Myocyte (in vitro differentiated cells): ENCODE data around the gene TBC1D22A. TPM values are rescaled to one million over a fixed set of nuclear protein-coding genes. Genes with fewer than 3 reads are reported as not detected.

ENCODE experiments used
- DNase-seq: peaks from one replicate; pipeline ENCODE4 v3.0.0-alpha.2; 2012; ENCODE audit warnings: low read depth
- total RNA-seq: library from RNA; depleted of rRNA; stranded (reverse); fragments of >200 nt; gene quantifications from 2 replicates; pipeline ENCODE4 v1.2.3, GENCODE V29; 2014

The TBC1D22A gene
- total RNA-seq, 1 donor from 2014 or later, result 15.9 TPM

DNA sequence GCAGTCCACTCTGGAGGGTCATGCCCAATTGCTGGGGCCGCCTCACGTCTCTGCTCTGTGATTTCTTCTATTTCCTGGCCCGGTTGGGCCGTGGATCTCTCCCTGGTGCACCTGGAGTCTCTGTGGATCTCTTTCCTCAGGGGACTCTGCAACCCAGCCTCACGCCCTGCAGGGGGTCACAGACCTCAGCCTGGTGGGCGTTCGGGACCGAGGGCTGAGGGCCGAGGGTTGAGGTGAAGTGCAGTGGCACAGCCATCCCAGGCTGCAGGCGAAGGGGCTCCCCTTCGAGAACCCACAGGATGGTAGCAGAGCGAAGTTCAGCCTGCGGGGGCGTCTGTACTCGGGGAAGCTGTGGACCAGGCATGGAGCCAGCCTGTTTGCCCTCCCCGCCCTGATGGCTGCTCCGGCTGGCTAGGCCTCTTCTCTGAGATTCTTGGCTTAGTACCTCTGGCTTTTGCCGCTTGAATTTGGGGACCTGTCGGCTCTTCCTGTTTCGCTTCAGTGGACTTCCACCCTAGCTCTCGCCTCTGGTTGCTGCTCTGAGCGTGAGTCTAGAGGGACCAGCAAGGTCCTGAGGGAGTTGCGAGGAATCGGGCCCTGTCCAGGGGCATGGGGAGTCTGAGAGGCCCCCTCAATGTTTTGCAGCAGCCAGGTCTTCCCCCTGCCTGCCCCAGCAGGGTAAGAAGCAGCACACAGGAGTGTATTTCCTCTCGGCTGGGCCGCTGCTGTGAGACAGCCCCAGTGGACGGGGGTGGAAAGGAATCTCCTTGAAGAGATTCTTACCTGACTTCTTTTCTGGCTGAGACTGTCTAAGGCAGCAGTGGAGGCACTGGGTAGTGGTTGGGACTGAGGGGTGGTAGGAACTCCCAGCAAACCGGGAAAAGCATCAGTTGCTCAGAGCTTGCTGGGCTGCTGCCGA is 140.8 kb downstream of the TBC1D22A start:
- no peak for DNase-seq

DNA sequence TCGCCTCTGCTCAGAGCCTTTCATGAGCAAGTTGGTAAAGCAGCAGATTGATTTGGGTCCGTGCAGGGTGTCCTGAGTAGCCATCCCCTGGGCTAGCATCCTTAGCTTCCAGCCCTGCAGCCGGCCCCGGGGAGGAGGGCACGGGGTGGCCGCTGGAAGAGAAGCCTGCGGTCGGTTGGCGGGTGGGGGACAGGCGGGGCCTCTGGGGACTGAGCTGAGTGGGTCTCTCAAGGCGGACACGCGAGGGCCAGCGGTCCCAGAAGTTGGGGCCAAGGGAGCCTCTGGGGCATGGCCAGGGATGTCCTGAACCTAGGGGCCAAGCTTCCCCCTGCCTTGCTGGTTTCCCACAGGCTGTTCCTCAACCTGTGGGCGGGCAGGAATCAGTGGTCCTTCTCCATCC is 143.0 kb downstream of the TBC1D22A start:
- no peak for DNase-seq

DNA sequence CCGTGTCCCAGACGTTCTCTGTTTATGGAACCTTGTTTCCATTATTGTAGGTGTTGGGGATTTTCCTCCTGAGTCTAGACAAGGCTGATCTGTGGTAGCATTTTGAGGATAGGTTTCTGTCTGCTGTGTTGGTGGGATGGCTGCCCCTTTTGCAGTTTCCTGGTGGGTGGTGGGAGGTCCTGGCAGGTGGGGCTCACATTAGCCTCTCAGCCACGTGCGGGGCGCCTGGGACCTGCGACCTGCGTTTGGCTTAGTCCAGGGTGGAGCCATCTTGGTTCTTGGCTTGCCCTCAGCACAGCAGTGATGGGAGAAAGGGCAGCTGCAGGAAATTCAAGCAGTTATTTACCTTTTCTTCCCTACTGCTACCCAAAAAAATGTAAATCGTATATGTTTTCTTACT is 143.4 kb downstream of the TBC1D22A start:
- DNase-seq, result no peak

DNA sequence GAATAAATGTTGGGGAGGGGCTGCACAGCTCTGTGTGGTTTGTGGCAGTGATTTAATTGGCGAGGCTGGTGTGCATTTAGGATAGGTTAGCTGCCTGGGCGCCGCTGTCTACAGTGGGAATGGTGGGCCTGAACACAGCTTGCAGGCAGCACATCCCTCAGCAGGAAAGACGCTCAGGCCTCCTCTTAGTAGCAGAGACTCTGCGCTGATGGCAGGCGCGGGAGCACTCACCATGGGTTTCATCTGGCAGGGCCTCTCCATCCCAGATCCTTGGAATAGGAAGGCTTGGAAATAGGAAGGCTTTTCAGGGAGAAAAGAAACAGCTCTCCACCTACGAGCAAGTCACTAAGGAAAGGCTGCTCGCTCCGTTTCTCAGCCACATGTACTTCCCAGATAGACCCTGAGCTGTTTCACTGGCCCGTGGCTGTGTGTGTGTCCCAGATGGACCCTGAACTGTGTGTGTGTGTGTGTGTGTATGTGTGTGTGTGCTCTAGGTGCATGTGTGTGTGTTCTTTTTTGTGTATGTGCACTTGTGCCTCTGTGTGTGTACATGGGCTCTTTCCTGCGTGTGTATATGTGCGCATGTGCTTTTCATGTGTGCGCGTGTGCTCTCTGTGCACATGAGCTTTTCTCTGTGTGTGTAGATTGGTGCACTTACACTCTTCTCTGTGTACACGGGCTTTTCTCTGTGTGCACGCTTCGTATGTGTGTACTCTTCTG is 144.0 kb downstream of the TBC1D22A start:
- DNase-seq, result no peak

DNA sequence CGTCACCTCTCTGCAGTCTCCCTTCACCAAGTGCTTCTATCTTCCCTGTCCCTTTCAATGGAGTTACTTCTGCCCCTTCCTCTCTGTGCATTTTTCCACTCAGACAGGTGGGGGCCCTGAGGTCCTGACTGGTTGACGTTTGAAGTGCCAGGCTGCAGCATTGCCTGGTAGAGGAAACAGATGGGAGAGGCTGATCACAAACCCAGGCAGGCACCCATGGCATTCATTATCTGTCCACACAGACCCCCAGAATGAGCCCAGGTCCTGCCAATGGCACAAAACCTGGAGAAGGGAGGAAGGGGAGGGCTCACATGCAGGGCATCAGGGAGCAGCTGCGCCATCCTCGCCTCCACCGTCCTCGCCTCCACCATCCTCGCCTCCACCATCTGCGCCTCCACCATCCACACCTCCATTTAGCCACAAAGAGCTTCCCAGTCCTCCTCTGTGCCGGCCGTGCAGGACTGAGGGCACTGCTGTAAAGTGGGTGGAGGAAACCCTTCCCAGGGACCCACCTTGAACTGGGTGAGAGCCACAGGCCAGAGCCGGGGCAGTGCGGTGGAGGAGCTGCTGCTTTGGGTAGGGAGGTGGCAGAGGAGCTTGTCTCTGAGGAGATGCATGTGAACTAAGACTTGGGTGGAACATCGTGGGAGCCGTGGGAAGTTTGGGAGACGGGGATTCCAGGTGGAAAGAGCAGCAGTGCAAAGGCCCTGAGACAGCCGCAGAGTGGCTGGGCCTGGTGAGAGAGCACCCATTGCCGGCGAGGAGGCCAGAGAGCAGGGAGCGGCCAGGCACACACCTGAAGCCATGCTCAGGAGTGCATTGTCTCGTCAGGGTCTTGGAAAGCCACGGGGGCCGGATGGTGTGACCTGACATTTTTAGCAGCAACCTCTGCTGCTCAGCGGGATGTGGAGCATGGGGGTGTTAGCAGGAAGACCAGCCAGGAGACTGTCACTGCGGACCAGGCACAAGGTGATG is 145.1 kb downstream of the TBC1D22A start:
- DNase-seq, result no peak

DNA sequence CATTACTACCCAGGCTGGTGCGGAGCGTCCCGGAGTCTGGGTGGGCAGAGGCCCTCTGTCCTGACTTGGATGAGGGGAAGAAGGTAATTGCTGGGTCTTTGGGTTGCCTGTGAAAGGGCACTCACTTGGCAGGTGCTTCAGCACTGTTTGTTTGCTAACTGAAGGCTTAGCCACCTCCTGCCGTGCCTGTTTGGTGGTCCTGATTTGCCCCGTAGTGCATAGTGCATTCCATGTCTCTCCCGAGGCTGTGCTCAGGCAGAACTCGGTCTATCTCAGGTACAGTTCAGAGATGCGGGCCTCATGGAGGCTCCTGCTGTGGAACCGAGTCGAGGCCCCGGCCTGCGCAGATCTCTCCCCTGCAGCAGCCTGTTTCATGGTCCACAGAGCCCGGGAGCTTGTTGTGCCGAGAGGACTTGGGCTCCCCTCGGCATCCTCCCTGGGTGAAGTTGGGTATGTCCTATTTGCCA is 146.2 kb downstream of the TBC1D22A start:
- no peak for DNase-seq

DNA sequence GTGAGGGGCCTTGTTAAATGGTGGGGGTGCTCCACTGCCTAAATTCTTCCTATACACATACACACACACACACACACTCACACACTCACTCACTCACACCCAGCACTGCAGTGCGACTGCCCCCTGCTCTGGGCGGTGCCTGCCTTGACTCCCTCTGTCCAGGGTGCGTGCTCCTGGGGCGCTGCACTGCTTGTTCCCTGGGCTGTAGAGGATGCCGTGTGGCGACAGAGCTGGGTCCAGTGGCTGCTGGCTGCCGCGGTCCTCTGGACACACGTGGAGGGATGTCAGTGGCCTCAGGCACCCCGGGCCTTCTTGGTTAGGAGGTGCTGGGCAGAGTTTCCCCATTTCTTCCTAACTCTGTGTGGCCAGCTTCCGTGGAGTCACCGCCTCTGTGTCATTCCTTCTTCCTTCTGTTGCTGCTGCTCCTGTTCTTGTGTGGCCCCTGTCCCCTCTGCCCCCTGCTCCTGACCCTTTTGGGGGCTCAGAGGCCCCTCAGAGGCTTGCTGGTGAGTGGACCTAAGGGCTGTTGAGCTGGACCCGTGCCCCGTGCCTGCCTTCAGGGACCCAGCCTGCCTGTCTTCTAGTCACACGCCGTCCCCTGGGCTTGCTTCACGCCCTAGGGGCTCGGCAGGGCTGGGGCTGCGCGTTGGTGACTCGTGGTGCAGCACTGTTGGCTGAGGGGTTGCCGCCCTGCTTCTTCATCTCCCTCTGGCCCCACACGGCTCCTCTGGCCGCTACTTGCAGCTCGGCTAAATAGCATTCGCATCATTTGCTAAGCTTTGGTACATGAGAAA is 147.0 kb downstream of the TBC1D22A start:
- DNase-seq, result no peak

DNA sequence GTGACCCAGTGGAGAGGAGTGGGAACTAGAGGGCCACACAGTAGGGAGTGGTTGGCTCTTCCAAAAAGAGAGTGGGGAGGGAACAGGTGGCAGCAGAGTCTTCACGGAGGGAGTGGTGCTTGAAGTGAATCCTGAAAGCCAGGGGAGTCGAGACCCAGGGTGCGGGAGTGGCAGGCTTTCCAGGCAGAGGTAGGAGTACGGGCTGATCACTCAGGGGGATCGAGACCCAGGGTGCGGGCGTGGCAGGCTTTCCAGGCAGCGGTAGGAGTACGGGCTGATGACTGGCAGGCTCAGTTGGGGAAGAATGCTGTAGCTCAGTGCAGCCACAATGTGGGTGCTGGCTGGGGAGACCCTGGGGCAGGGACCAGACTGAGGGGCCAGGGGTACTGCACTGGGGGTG is 148.2 kb downstream of the TBC1D22A start:
- no peak for DNase-seq

DNA sequence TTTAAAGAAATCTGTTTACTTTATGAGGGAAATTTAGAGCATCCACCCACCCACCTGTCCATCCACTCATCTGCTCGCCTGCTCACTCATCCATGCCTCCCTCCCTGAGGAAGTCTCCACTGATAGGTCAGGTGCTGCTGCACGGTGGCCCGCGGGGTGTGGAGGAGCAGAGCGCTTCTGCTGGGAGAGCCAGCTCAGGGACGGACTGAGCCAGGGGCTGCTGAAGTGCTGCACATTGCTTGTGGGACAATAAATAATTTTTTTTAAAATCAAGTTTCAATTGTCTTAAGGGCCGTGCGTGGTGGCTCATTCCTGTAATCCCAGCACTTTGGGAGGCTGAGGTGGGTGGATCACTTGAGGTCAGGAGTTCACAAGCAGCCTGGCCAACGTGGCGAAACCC is 148.9 kb downstream of the TBC1D22A start:
- no peak for DNase-seq

DNA sequence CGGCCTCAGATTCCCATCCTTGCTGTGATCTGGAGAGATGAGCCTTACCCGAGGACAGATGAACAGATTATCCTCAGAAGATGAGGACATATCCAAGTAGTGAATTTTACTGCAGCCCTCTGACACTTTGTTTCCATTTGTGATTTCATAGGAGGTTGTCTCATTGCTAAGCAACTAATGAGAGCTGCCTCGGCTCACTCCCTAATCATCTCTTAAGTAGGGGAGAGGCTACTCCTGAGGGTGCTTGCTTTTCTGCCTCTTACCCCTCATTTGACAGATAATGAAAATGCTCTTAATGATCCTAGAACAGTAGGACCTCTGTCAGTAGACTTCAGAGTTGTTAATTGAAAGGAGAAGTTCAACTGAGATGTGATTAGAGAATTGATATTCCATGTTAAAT is 150.9 kb downstream of the TBC1D22A start:
- no peak for DNase-seq

DNA sequence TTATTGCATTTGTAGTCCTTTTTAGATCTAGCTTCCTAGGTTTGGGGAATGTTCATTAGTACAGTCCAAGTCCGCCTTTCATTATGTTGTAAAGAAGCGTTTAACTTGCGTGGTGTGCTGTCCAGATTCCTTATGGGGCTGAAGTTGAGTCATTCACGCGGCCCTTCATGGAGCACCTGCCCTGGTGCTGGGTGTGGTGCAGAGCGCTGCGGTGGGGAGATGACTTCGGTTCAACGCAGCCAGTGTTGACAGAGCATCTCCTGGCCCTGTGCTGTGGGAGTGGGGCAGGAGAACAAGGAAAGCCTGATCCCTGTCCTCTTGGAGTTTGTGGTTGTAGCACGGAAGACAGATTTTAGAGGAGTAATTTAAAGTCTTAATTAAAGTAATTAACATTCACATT is 152.0 kb downstream of the TBC1D22A start:
- DNase-seq, result no peak

DNA sequence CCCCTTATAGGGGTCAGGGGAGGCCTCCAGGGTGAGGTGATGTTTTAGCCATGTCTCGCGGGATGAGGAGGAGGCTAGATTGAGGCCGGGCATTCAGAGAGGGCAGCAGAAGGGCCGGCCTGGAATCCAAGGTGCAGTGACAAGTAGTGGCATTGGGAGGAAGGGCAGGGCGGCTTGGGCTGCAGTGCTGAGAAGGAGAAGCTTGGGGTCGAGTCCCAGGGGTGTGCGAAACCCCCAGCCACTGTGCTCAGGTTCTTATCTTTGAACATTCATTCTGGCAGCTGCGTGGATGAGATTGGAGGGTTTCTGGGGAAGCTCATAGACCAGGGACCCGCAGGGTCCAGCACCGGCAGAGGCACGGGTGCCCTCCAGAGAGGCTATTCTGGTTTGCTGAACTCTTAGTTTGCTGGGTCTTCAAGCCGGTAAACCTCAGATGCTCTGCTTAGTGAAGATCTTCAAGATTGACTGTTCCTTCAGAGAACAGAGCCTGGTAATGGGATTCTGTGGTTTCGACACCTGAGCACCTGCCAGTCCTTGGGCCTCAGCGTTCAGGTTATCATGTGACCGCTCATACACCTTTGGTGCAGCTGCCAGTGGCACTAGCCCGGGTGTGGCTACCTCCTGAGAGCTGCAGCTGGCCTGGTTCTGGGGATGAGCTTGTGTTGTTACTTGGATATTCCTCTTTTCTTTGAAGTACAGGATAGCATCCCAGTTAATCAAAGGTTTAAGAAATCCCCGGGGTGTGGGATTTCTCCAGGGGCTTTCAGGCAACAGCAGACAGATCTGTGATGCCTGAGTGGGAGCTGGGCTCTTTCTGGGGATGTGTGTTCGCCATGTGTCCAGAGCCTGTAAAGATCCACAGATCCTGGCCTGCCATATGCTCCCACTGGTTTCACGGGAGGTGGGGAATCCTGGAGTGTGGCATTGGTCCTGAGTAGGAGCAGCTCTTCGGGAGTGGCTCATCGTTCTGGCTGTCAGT is 152.8 kb downstream of the TBC1D22A start:
- no peak for DNase-seq

DNA sequence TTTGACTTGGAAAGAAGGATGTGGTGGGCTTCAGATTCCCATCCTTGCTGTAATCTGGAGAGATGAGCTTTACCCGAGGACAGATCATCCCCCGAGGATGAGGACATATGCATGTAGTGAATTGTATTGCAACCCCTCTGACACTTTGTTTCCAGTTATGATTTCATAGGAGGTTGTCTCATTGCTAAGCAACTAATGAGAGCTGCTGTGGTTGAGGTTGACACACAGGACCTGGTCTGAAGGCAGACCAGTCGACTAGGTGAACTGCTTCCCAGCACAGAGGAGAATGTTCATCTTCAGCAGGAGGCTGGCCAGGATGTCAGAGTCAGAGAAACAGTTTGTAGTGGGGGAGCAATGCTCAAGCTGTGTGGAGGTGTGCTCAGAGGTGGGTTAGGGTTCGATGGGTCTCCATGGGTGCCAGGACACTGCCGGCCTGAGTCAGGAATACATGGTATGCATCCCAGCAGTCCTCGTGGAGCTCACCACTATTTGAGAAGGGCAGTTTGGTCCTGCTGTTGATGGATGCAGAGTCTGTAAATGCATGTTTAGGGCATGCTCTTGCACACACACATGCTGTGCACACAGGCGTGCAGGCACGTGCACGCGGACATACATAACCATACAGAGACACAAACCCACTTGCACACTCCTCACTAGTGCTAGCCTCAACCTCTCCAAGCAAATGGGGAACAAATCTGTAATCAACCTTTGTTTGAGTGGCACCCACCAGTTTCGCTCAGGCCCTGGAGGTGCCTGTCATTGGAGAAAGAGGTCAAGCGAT is 153.7 kb downstream of the TBC1D22A start:
- DNase-seq, result no peak

DNA sequence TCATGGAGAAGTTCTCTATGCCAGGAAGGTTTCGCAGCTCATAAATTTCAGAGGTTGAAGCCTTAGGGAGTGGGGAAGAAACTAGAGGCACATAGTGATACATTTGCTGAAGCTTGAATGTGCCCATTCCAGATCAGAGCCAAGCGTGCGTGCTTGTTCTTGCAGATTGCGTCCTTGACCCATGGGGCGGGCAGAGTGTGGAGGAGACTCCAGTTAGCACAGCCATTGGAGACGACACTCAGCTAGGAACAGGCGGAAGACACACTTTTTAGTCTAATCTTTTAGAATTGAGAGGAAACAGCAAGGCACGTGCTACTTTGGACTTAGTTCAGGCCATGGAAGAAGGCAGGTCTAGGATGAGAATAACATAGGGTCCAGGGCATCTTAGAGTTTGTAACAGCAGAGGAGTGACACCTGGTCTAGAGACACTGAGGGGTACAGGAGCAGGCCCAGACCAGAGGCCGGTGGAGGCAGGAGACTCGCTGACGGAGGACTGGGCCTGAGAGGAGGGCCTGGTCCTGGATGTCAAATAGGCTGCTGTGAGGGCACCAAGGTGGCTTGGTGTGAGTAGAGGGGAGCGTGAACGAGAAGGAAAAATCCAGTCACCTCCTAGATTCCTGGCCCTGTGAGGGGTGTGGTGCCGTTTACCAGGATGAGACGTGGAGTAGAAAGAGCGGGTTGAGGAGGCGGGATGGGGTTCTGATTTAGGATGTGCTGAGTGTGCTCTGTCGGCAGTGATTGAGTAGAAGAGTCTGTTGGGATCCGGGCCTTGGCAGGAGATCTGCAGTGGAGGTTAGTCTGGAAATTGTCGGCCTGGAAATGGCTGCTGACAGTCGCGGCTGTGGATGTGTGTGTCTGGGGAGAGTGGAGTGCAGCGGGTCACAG is 154.7 kb downstream of the TBC1D22A start:
- no peak for DNase-seq

DNA sequence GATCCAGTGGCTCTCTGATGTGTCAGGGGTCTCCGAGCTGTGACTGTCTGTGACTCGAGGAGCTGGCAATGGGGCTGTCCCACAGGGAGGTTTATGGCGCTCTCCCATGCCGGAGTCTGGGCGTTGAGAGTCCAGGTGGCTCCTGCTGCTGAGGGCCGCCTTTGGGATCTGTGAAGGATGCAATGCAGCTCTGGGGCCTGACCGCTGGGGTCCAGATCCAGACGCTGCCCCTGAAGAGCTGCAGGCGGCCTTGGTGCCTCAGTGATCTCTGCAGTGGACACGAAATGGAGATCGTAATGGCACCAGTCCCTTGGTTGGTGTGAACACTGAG is 155.3 kb downstream of the TBC1D22A start:
- no peak for DNase-seq

DNA sequence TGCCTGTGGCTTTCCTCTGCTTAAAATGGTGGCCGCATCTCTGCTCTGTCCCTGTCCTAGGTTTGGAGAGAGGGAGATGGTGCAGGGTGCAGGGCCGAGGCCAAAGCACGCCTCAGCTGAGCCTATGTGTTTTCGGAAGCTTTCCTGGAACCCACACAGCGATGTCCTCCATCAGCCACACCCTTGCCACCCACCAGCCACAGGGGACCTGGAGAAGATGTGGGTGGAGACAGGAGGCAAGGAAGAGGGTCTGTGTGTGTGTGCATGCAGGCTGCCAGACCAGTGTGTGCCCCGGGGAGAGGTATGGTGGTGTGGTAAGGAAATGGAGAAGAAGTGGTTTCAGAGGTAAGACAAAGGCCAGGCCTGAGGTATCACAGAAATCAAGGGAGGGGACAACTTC is 155.7 kb downstream of the TBC1D22A start:
- no peak for DNase-seq

DNA sequence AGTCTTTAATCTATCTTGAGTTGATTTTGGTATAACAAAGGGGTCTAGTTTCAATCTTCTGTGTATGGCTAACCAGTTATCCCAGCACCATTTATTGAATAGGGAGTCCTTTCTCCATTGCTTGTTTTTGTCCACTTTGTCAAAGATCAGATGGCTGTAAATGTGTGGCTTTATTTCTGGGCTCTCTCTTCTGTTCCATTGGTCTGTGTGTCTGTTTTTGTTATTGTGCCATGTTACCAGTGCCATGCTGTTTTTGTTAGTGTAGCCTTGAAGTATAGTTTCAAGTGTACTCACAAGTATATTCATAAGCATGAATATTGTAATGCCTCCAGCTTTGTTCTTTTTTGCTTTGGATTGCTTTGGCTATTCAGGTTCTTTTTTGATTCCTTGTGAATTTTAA is 159.6 kb downstream of the TBC1D22A start:
- no peak for DNase-seq

DNA sequence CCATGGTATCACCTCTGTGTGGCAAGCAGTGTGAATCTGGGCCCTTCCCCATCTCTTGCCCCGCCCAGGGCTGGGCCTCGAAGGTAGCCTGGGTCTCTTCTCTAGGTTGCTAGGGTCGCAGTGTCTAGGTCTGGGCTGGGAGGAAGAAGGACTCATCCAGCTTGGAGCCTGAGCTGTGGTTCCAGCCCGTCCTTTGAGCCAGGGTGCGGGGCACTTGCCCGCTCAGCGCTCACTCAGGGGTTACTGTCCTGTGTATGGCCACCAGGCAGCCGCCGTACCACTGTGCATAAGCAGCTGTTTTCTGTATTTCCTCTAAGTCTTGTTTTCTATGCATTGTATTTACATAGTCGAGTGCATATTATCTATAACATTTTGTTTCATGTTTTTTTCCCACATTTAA is 160.9 kb downstream of the TBC1D22A start:
- DNase-seq, result no peak
